Stimulated activated CD8-positive, alpha-beta memory T cell treated with anti-CD3 and anti-CD28 coated beads, Interleukin-4, amount 100 ng/mL, for 48 hours (primary cell): ENCODE data around the gene LCP2.
A peak's percentile ranks its signal among the peaks of the same experiment; 100 is the strongest.

Experiments
- DNase-seq: peaks from one replicate; pipeline ENCODE4 v3.0.0-alpha.2; 2020

LCP2 gene

DNA sequence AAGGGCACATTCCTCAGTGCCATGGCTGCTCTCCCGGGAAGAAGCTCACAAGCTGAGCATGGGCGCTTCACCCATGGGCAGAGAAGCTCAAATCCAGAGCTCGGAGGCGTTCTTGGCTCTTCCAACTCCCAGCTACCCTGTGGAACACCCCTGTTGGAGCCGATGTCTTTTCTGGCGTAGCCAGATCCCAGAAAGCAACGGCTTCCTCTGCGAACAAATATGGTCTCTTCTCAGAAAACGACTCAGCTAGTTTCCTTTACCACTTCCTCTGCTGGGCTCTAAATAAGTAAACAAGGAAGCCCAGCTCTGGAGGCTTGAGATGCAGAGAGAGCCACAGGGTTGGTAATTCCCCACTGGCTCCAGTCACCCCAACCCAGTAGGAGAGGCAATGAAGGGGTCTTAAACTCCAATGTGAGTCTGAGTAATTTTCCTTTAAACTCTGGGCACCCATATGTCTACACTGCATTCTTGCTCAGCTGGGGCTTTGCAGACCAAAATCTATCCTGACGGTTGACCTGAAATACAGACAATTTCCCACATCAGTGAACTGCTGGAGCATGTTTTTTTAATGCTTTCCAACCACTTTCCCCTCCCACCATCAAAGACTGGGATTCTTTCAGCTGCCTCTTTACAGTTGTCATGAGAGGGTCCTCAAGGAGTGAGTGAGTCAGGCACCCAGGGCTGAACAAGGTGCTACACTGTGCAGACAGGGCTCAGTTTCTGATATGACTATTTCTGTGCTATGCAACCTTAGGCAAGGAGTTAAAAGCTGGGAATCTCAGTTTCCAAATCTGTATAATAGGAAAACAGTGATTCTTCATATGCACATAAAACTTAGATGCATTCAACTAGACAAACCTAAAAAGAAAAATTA lies at the start of gene LCP2:
Gene LCP2 (minus strand): TSS at position 189 of the 874 bp plus-strand sequence. CDS start 166 bp downstream, at position 23.
- no peak for DNase-seq

DNA sequence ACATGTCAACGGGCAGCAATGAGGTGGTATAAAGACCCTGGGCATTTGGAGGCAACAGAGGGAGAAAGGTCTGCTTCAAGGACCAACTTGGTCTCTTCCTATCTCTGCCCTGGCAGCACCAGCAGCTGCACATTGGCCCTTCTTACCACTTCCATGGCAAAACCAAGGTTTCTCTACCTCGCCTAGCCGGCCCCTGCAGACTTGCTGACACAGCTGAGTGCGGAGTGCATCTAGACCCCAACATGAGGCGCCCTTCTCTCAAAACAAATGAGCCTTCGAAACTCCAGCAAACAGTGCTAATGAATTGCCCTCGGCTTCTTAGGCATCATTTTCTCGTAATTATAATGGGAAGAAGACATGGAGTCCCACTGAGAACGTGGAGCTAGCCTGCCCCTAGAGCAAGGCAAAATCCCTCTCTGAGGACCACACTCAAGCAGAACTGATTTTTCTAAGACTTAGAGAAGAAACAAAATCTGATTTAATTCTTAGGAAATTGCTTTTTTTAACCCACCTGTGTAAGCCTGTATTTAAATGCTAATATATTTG lies 49.5 kb upstream of the LCP2 start:
- DNase-seq = no peak

- no peak for DNase-seq
These were observed 48.4 kb upstream of the LCP2 start for GRCh38 chr5:170345971-170346370.

- no peak for DNase-seq
These were observed 45.6 kb upstream of the LCP2 start for GRCh38 chr5:170343177-170343576.

GRCh38 chr5:170342153-170342725 lies 44.7 kb upstream of the LCP2 start:
- DNase-seq = no peak

- no peak for DNase-seq
These were observed 44.0 kb upstream of the LCP2 start for GRCh38 chr5:170341545-170341944.

GRCh38 chr5:170339780-170340167 lies 42.2 kb upstream of the LCP2 start:
- no peak for DNase-seq

DNA sequence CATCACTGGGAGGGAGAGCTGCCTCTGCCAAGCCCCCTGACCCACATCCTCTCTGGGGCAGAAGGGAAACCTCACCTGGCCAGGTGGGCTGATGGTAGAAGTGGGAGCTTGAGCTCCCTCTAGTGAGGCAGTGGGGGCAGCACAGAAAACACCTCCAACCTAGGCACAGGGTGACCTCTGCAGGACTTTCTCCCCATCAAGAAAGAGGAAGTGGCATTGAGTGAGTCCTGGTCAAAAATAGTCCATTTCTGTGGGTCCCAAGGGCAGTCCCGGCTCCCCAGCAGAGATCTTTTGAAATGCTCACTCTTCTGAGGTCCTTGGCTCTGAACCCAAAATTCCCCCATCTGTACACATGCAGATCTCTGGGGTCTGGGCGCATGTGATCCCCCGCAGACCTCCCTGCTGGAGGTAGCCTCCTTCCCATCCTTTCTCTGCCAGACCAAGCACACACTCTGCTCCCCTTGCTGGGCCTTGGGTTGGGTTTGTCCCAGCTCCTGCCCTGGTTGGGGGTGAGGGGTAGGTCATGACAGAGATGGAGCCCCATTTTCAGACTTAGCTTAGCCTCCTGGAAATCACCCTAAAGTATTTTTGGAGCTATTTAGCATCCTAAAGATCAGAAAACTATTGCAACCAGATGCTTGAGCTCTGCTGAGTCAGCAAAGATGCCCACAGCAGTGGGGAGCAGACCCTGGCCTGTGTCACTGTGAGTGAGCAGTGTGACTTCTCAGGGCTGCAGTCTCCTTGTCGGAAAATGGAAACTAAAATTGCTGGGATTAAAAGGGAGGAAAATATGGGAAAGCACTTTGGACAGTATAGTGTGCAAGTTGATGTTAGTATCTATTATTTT lies 41.6 kb upstream of the LCP2 start:
- peak; percentile 72 for DNase-seq

GRCh38 chr5:170338291-170338690 lies 40.7 kb upstream of the LCP2 start:
- no peak for DNase-seq

DNA sequence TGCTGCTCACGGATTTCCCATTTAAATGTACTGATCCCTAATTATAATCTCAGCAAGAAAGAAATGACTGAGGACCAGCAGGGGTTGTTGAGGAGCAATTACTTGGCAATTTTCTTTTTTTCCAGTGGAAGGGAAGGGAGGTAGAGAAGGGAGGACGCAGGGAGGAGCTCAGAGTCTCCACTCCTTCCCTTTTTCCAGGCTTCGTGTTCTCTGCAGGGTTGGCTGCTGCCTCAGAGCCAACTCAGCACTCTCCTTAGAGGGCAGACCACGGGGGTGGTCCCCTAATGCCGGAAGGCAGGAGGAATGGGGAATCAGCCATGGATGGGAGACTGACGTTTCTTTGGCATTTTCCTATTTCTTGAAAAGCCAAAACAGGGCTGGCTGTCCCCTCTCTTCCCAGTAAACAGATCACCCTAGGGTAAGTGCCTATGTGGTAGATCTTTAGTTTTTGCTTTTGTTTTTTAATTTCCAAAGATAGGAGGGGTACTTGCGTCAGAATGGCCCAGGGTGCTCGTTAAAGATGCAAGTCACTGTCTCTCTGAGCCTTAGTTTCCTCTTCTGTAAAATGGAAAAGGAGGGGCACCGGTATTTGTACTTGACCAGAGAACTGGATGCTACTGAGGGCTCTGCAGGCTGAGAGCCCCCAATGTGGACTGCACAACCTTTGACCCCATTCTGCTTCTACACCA lies 39.6 kb upstream of the LCP2 start:
- DNase-seq = no peak

DNA sequence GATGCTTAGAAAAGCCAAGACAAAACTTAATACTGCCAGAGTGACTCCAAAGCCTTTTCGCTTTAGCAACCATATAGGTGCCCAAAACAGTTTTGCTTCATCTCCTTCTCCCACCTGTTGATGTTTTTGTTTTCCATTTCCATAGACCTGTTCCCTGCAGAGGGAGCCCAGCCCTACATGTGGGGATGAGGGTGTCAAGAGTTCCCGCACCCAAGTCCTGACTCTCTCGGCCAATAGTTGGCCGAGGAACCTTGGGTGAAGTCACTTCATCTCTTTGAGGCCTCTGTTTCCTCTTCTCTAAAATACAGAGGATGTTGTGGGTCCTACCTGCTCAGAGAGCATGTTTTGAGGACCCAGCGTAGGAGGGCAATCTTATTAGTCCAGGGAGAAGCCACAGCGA lies 38.5 kb upstream of the LCP2 start:
- DNase-seq = no peak

- peak; percentile 47 for DNase-seq
These were observed 37.0 kb upstream of the LCP2 start for GRCh38 chr5:170334626-170335025.

- DNase-seq = peak; percentile 77
These were observed 35.8 kb upstream of the LCP2 start for GRCh38 chr5:170333161-170333910.

- DNase-seq = no peak
These were observed 34.5 kb upstream of the LCP2 start for GRCh38 chr5:170332058-170332457.

- DNase-seq = peak; percentile 58
These were observed 33.0 kb upstream of the LCP2 start for GRCh38 chr5:170330568-170331054.

GRCh38 chr5:170329524-170329923 lies 31.9 kb upstream of the LCP2 start:
- no peak for DNase-seq

- peak; percentile 24 for DNase-seq
These were observed 30.3 kb upstream of the LCP2 start for GRCh38 chr5:170327829-170328228.

DNA sequence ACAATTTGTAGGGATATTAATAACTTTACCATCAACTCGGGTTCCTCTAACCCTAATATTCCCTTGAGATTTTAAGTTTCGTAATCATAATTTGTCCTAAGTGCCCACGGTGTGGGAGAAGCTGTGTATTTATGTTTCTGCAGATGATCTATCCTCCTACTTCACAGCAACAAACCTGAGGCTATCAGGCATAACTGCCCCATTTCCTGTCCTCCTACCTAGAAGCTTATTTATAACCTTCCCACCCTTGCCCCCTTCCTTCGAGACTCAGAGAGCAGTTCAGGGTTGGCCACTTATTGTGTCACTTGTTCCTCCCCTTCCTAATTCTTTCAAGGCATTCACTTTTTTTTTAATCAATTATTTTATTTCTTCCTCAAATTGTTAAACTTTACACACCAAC lies 29.6 kb upstream of the LCP2 start:
- DNase-seq = peak; percentile 16

GRCh38 chr5:170319301-170319700 lies 21.7 kb upstream of the LCP2 start:
- DNase-seq = no peak

DNA sequence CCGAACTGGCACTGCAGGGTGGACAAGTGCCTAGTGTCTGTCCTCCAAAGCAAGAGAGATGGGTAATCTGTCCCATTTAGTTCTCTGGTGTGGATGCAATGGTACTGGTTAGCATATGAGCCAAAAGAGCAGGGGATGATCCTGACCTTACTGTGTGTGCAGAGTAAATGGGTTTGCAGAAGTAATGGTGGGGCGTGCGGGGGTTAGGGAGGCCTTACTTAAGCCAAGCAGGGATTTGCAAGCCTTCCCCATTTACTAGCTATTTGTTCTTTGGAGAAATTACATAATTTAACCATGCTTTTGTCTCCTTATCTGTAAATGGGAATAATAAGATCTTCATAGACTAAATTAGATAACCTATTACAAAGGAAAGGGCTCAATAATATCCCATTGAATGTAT lies 19.9 kb upstream of the LCP2 start:
- no peak for DNase-seq

GRCh38 chr5:170316937-170317336 lies 19.4 kb upstream of the LCP2 start:
- no peak for DNase-seq

- DNase-seq = no peak
These were observed 17.6 kb upstream of the LCP2 start for GRCh38 chr5:170315154-170315553.
